Hematopoietic multipotent progenitor cell treated with erythropoietin and hydrocortisone succinate and interleukin-3 and kit ligand, for 17 days (in vitro differentiated cells): ENCODE measurements around the gene GPR15LG.

ENCODE experiments used
- DNase-seq: peaks from one replicate; pipeline ENCODE4 v3.0.0-alpha.2; 2015; ENCODE audit warnings: low spot score

Gene GPR15LG

GRCh38 chr10:84193846-84194423, 20.3 kb downstream of the GPR15LG start:
- no peak for DNase-seq

GRCh38 chr10:84194424-84195043, 20.9 kb downstream of the GPR15LG start, which contains the start of gene CDHR1:
Gene CDHR1, plus strand, starts transcription at chr10:84194537. Its CDS starts 224 bp downstream, at chr10:84194761.
- DNase-seq, result no peak

- no peak for DNase-seq
Measured at GRCh38 chr10:84195044-84195830, 21.6 kb downstream of the GPR15LG start.

GRCh38 chr10:84196083-84196482, 22.5 kb downstream of the GPR15LG start:
- no peak for DNase-seq

- DNase-seq, result no peak
Measured at GRCh38 chr10:84196941-84197340, 23.3 kb downstream of the GPR15LG start.

GRCh38 chr10:84197643-84198042, 24.0 kb downstream of the GPR15LG start:
- no peak for DNase-seq

- no peak for DNase-seq
Measured at GRCh38 chr10:84198206-84198915, 24.8 kb downstream of the GPR15LG start.

GRCh38 chr10:84200537-84201243, 27.1 kb downstream of the GPR15LG start:
- DNase-seq, result no peak

GRCh38 chr10:84201244-84201606, 27.6 kb downstream of the GPR15LG start:
- DNase-seq, result no peak

- no peak for DNase-seq
Measured at GRCh38 chr10:84201682-84202081, 28.1 kb downstream of the GPR15LG start.

- no peak for DNase-seq
Measured at GRCh38 chr10:84202349-84202748, 28.7 kb downstream of the GPR15LG start.

- no peak for DNase-seq
Measured at GRCh38 chr10:84204122-84204521, 30.5 kb downstream of the GPR15LG start.

- DNase-seq, result no peak
Measured at GRCh38 chr10:84204610-84205009, 31.0 kb downstream of the GPR15LG start.

GRCh38 chr10:84205049-84205852, 31.6 kb downstream of the GPR15LG start:
- peak; percentile 36 for DNase-seq

GRCh38 chr10:84205853-84206525, 32.4 kb downstream of the GPR15LG start:
- DNase-seq, result no peak

- no peak for DNase-seq
Measured at GRCh38 chr10:84208023-84208422, 34.4 kb downstream of the GPR15LG start.

- DNase-seq, result no peak
Measured at GRCh38 chr10:84211566-84211965, 38.0 kb downstream of the GPR15LG start.

- no peak for DNase-seq
Measured at GRCh38 chr10:84212014-84212413, 38.4 kb downstream of the GPR15LG start.

GRCh38 chr10:84213076-84213475, 39.5 kb downstream of the GPR15LG start:
- DNase-seq, result no peak

- no peak for DNase-seq
Measured at GRCh38 chr10:84214046-84214572, 40.5 kb downstream of the GPR15LG start.
